GM21619 (cell line): ENCODE results near the gene AFF1.
"Not testable (repeated sequence)": the region's sequence is repeated elsewhere in the genome, so short reads cannot be mapped to it uniquely, and the experiment has no call there.

Experiments used
- ATAC-seq: cut with Tn5 transposase; IDR thresholded peaks from one replicate; pipeline ENCODE4 v1.9.1; 2021; ENCODE audit not compliant: unreplicated experiment

Gene AFF1

GRCh38 chr4:86977621-86978184, 42.9 kb downstream of the AFF1 start:
- ATAC-seq, result peak; percentile 89

GRCh38 chr4:86978709-86979108, 43.9 kb downstream of the AFF1 start:
- no peak for ATAC-seq

- no peak for ATAC-seq
Observed at GRCh38 chr4:86980230-86980629, 45.4 kb downstream of the AFF1 start.

- ATAC-seq, result no peak
Observed at GRCh38 chr4:86981789-86982188, 47.0 kb downstream of the AFF1 start.

- ATAC-seq, result not testable (repeated sequence)
Observed at GRCh38 chr4:86985852-86986251, 51.0 kb downstream of the AFF1 start.

- ATAC-seq, result not testable (repeated sequence)
Observed at GRCh38 chr4:86989658-86990057, 54.8 kb downstream of the AFF1 start.

- ATAC-seq, result no peak
Observed at GRCh38 chr4:86990510-86990909, 55.7 kb downstream of the AFF1 start.

GRCh38 chr4:86991994-86992393, 57.2 kb downstream of the AFF1 start:
- ATAC-seq, result no peak

- no peak for ATAC-seq
Observed at GRCh38 chr4:86993909-86994681, 59.3 kb downstream of the AFF1 start.

- no peak for ATAC-seq
Observed at GRCh38 chr4:86994686-86995085, 59.9 kb downstream of the AFF1 start.

GRCh38 chr4:86996510-86996909, 61.7 kb downstream of the AFF1 start:
- ATAC-seq, result not testable (repeated sequence)

GRCh38 chr4:86999136-86999643, 64.4 kb downstream of the AFF1 start:
- no peak for ATAC-seq

- no peak for ATAC-seq
Observed at GRCh38 chr4:87002682-87003043, 67.9 kb downstream of the AFF1 start.

- ATAC-seq, result no peak
Observed at GRCh38 chr4:87003266-87003665, 68.5 kb downstream of the AFF1 start.

- ATAC-seq, result no peak
Observed at GRCh38 chr4:87005369-87005689, 70.5 kb downstream of the AFF1 start.

- ATAC-seq, result peak; percentile 0
Observed at GRCh38 chr4:87005690-87006425, 71.0 kb downstream of the AFF1 start.

- ATAC-seq, result no peak
Observed at GRCh38 chr4:87006426-87006675, 71.5 kb downstream of the AFF1 start.

- ATAC-seq, result peak; percentile 65
Observed at GRCh38 chr4:87006676-87007527, 72.1 kb downstream of the AFF1 start.

GRCh38 chr4:87007528-87008446, 73.0 kb downstream of the AFF1 start:
- no peak for ATAC-seq

- no peak for ATAC-seq
Observed at GRCh38 chr4:87009095-87009648, 74.4 kb downstream of the AFF1 start.
